GM12891 (cell line): ENCODE results near the gene DEFB131B.
"Not testable (repeated sequence)": the region's sequence is repeated elsewhere in the genome, so short reads cannot be mapped to it uniquely, and the experiment has no call there.

ENCODE experiments used
- POLR2A ChIP-seq: IDR thresholded peaks from 2 replicates; pipeline ENCODE4 v1.6.1; 2011; ENCODE audit warnings: low read depth, low read length, control low read depth
- POLR2AphosphoS5 ChIP-seq: IDR thresholded peaks from 2 replicates; pipeline ENCODE4 v1.6.1; 2011; ENCODE audit warnings: low read depth, low read length, control low read depth
- SPI1 ChIP-seq: IDR thresholded peaks from 2 replicates; pipeline ENCODE4 v1.6.1; 2011; ENCODE audit warnings: low read depth, low read length, control low read depth
- TAF1 ChIP-seq: IDR thresholded peaks from 2 replicates; pipeline ENCODE4 v1.6.1; 2011; ENCODE audit warnings: low read depth, low read length, control low read depth

GRCh38 chr11:71910775-71911174 lies 32.5 kb downstream of the DEFB131B start:
- TF ChIP-seq SPI1, POLR2A, POLR2AphosphoS5, TAF1: not testable (repeated sequence)
